ENCODE results near the gene ASIC2. TPM values are rescaled to one million over a fixed set of nuclear protein-coding genes. Genes with fewer than 3 reads are reported as not detected.

The ASIC2 gene
- total and polyA plus RNA-seq, 9 of the 15 experiments (the other 6 are each of a cell fraction or from before 2014, with no cell fraction given): not detected

GRCh38 chr17:33013596-33014375, 279.3 kb downstream of the ASIC2 start:
- WGBS (ENCODE audit: insufficient coverage, low coverage, missing lambda C conversion rate): 4% methylated on average over 18 of the region's 18 CpGs

GRCh38 chr17:33012522-33013033, 280.5 kb downstream of the ASIC2 start:
- no peak overlapping the region for H3K4me3 ChIP-seq
- H3K36me3 ChIP-seq (ENCODE audit: control insufficient read depth, insufficient read depth, low read length): no peaks in the 10 kb centered on the region
- H3K4me1 ChIP-seq (replicated peaks in 1 of 2; ENCODE audit: control insufficient read depth in 2 of 2, insufficient read depth in 2 of 2, low read length in 2 of 2): peaks cover 0 to 3% of the 10 kb centered on the region in 2 experiments; a peak in 2 of 5 replicates
- no peak overlapping the region for H3K4me2 ChIP-seq (ENCODE audit: insufficient read depth, low read length)
- no peak for ATAC-seq
- H2AFZ ChIP-seq (ENCODE audit: low read depth, low read length): peak overlapping the region; percentile 33; the same call in 1 of the 2 replicates
- no peaks in the 10 kb centered on the region for H3K79me2 ChIP-seq (ENCODE audit: control insufficient read depth, insufficient read depth, low read length)
- CTCF ChIA-PET (ENCODE audit: low intra/inter-chr PET ratio): no interaction called here
- no peak overlapping the region for H3K27ac ChIP-seq (ENCODE audit: extremely low read depth, low read depth, low read length)
- intact Hi-C loops (cut with micrococcal nuclease): no loop called here
- H3K9me3 ChIP-seq (replicated peaks; ENCODE audit: control insufficient read depth, insufficient read depth, low read depth, low read length): no peaks in the 10 kb centered on the region
- FAIRE-seq: no peak
- 0 out of 2 replicates have a peak, but pooled peaks cover 5% of the 10 kb centered on the region for H4K20me1 ChIP-seq (replicated peaks; ENCODE audit: control insufficient read depth, insufficient read depth, low read length)
- POLR2A ChIA-PET: interaction anchor here (0.6 kb wide), 1 partner anchor 471 kb away, joined by 3 read pairs; no protein-coding TSS in a partner anchor
- in situ Hi-C loops (cut with MboI): no loop called here
- WGBS (ENCODE audit: insufficient coverage, low coverage, missing lambda C conversion rate): 26% methylated on average over 8 of the region's 8 CpGs
- H3K27me3 ChIP-seq (ENCODE audit: control insufficient read depth in 2 of 2, insufficient read depth in 2 of 2, low read length in 2 of 2): peaks cover 17 to 69% of the 10 kb centered on the region in 2 experiments
- no peaks in the 10 kb centered on the region for H3K9me1 ChIP-seq (ENCODE audit: control insufficient read depth, insufficient read depth, low read length)
- no TSS peak for BruUV-seq (replicated peaks)
- no peak overlapping the region for H3K9ac ChIP-seq (ENCODE audit: insufficient read depth in 1 of 2, low read depth in 2 of 2, low read length in 2 of 2)
- DNase-seq (ENCODE audit: extremely low read depth in 1 of 4, low spot score in 3 of 4): peak in 3 of 4 experiments; percentile 26 to 39 (median 35)
- no peak for TF ChIP-seq RBM22 (IDR thresholded peaks at IDR 0.05; ENCODE audit: low read depth, low read length, poor library complexity, severe bottlenecking)
- peak in 1 of 2 experiments; percentile 84 for TF ChIP-seq E2F6 (IDR thresholded peaks at IDR 0.05; ENCODE audit: borderline replicate concordance in 1 of 2, extremely low read depth in 1 of 2, insufficient read depth in 1 of 2, insufficient read length in 1 of 2, low read depth in 1 of 2, low read length in 1 of 2, poor library complexity in 1 of 2, severe bottlenecking in 1 of 2)
- no peak for TF ChIP-seq IRF1 (CRISPR knock-in tag; IDR thresholded peaks at IDR 0.05; ENCODE audit: borderline replicate concordance)
- TF ChIP-seq, protein P1, sequence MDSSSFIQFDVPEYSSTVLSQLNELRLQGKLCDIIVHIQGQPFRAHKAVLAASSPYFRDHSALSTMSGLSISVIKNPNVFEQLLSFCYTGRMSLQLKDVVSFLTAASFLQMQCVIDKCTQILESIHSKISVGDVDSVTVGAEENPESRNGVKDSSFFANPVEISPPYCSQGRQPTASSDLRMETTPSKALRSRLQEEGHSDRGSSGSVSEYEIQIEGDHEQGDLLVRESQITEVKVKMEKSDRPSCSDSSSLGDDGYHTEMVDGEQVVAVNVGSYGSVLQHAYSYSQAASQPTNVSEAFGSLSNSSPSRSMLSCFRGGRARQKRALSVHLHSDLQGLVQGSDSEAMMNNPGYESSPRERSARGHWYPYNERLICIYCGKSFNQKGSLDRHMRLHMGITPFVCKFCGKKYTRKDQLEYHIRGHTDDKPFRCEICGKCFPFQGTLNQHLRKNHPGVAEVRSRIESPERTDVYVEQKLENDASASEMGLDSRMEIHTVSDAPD (CRISPR knock-in tag; IDR thresholded peaks at IDR 0.05): no peak
- TF ChIP-seq MTA2 (IDR thresholded peaks at IDR 0.05; ENCODE audit: low read depth): no peak
- TF ChIP-seq FOSL1 (tag; conservative IDR thresholded peaks at IDR 0.05): peak; percentile 55
- TF ChIP-seq SNIP1 (IDR thresholded peaks at IDR 0.05; ENCODE audit: low read depth): 0 out of 2 replicates have a peak, but pooled peaks have one; percentile 31

More at GRCh38 chr17:33013596-33014375, 279.3 kb downstream of the ASIC2 start:
- FAIRE-seq: peak; percentile 15
- Histone ChIP-seq H3K4me2 (ENCODE audit: insufficient read depth, low read length) (no peak overlapping the region), H3K36me3 (ENCODE audit: control insufficient read depth, insufficient read depth, low read length) (no peaks in the 10 kb centered on the region), H3K4me1 (replicated peaks in 1 of 2; ENCODE audit: control insufficient read depth in 2 of 2, insufficient read depth in 2 of 2, low read length in 2 of 2) (peaks cover 0 to 3% of the 10 kb centered on the region in 2 experiments; a peak in 2 of 5 replicates), H3K9me1 (ENCODE audit: control insufficient read depth, insufficient read depth, low read length) (no peaks in the 10 kb centered on the region), H3K9me3 (replicated peaks; ENCODE audit: control insufficient read depth, insufficient read depth, low read depth, low read length) (no peaks in the 10 kb centered on the region), H4K20me1 (replicated peaks; ENCODE audit: control insufficient read depth, insufficient read depth, low read length) (0 out of 2 replicates have a peak, but pooled peaks cover 5% of the 10 kb centered on the region), H3K79me2 (ENCODE audit: control insufficient read depth, insufficient read depth, low read length) (no peaks in the 10 kb centered on the region), H3K27me3 (ENCODE audit: control insufficient read depth in 2 of 2, insufficient read depth in 2 of 2, low read length in 2 of 2) (peaks cover 17 to 76% of the 10 kb centered on the region in 2 experiments; a peak in 4 of 5 replicates), H2AFZ (ENCODE audit: low read depth, low read length) (no peak overlapping the region), H3K27ac (ENCODE audit: extremely low read depth, low read depth, low read length) (no peak overlapping the region), H3K9ac (ENCODE audit: insufficient read depth in 1 of 2, low read depth in 2 of 2, low read length in 2 of 2) (no peak overlapping the region), H3K4me3 (no peak overlapping the region)
- in situ Hi-C loops (cut with MboI): no loop called here
- DNase-seq (ENCODE audit: extremely low read depth in 1 of 4, low spot score in 3 of 4): peak in 3 of 4 experiments; percentile 18 to 36 (median 24)
- CTCF ChIA-PET (ENCODE audit: low intra/inter-chr PET ratio): no interaction called here
- BruUV-seq (replicated peaks): no TSS peak
- TF ChIP-seq MTA1 (IDR thresholded peaks at IDR 0.05; ENCODE audit: borderline replicate concordance) (no peak), JUND (IDR thresholded peaks at IDR 0.05; ENCODE audit: borderline replicate concordance, low read depth, low read length) (0 out of 2 replicates have a peak, but pooled peaks have one; percentile 20), JUND (tag; IDR thresholded peaks at IDR 0.05; ENCODE audit: borderline replicate concordance, low read depth, low read length) (no peak), FOXK1 (CRISPR knock-in tag; IDR thresholded peaks at IDR 0.05; ENCODE audit: borderline replicate concordance) (no peak), DACH1 (IDR thresholded peaks at IDR 0.05; ENCODE audit: partially characterized antibody) (no peak), ZNF143 (CRISPR knock-in tag; IDR thresholded peaks at IDR 0.05) (no peak)
- POLR2A ChIA-PET: no interaction called here
- ATAC-seq: peak; percentile 54
- intact Hi-C loops (cut with micrococcal nuclease): no loop called here
